DMS79 treated with DMSO at 0.1 percent for 48 hours (cell line): Measurements from ENCODE around the gene GTF2H1.

Experiments
- DNase-seq: peaks from one replicate; lab custom pipeline; 2025; lab: John Stamatoyannopoulos, UW

GTF2H1 gene

GRCh38 chr11:18321969-18322711 is at the start of gene GTF2H1, which contains the start of gene HPS5:
Gene GTF2H1, plus strand, starts transcription at chr11:18322567. Its CDS starts 10,508 bp downstream, at chr11:18333075.
Gene HPS5, minus strand, starts transcription at chr11:18322140. Its CDS starts 4,282 bp downstream, at chr11:18317858.
- DNase-seq: peak; percentile 95

DNA sequence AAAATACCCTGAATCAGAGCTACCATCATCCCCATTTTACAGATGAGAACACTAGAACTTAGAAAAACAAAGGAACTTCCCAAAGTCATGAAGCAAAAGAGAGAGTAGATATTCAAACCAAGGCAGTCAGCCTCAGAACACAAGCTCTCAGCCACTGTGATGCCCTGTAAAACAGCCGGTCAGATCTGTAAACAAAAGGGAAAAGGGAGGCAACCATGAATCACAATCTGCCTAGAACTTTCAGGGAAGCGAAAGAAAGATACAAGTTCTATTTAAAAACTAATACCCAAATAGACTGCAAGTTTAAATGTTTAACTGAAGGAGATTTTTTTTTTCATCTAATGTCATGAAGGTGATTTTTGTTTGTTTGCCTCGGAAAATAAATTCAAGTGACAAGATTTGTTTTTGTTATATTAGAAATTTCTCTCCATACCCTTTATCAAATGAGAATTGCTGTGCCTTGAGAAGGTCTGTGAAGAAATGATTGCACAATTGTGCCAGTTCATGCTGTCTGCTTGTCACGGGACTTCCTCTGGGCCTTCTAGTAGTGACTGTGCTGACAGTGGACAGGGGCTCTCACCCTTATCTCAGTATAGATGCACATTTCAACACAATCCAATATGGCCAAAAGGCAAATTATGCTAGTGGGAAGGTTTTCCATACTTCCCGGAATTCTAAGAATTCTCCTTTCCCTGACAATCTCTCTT is 44.6 kb upstream of the GTF2H1 start:
- DNase-seq: no peak

GRCh38 chr11:18280438-18281045 is 41.8 kb upstream of the GTF2H1 start:
- no peak for DNase-seq

DNA sequence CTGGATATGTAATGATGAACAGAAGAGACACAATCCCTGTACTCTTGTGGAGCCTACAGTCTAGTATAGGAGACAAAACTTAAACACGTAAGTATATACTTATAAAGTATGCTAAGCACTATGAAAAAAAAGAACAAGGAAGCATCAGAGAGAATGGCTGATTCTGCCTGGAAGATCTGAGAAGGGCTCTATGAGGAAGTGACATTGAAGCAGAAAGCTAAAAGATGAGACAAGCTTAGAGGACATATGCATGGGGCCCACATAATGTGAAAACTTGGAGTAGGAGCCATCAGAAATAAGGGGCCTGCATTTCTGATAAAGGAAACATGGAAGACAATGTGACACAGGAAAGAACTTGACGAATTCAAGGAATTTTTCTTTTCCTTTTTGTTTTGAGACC is 39.7 kb upstream of the GTF2H1 start:
- no peak for DNase-seq

DNA sequence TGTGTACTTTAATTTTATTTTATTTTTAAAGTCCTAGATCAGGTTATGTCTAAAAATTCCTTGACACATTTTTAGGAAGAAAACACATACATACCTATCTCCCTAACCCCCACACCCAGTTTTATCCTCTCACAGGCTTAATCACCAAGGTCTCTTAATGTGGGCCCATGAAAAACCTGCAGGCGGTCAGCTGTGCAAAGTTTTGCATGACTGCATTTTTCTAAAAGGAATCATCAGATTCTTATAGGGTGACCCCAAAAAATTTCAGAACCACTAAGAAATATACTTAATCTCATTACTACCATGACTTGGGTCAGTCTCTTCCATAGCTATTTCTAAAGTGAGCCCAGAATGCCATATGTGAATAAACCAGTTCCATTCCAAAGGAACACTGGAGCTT is 36.5 kb upstream of the GTF2H1 start:
- no peak for DNase-seq

- DNase-seq: no peak
Observed at GRCh38 chr11:18288911-18289310, 33.5 kb upstream of the GTF2H1 start.

DNA sequence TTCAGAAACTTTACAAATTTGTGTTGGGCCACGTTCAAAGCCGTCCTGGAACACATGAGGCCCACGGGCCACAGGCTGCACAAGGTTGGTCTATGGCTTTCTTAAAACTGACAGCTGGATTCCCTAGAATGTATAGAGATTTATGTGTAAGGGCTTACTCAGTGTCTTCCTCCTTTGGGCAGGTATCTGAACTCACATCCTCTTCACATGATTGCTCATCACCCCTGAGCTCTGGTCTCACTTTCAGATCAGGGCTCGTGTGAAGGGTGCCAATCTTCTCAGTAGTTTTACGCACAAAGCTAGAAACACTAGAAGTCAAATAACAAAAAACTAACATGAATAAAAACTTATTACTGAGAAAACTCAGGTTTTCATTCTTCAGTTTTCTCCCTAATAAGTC is 27.5 kb upstream of the GTF2H1 start:
- no peak for DNase-seq

GRCh38 chr11:18295316-18295715 is 27.1 kb upstream of the GTF2H1 start:
- DNase-seq: no peak

GRCh38 chr11:18299721-18300120 is 22.6 kb upstream of the GTF2H1 start:
- DNase-seq: no peak

GRCh38 chr11:18304745-18305144 is 17.6 kb upstream of the GTF2H1 start:
- no peak for DNase-seq

DNA sequence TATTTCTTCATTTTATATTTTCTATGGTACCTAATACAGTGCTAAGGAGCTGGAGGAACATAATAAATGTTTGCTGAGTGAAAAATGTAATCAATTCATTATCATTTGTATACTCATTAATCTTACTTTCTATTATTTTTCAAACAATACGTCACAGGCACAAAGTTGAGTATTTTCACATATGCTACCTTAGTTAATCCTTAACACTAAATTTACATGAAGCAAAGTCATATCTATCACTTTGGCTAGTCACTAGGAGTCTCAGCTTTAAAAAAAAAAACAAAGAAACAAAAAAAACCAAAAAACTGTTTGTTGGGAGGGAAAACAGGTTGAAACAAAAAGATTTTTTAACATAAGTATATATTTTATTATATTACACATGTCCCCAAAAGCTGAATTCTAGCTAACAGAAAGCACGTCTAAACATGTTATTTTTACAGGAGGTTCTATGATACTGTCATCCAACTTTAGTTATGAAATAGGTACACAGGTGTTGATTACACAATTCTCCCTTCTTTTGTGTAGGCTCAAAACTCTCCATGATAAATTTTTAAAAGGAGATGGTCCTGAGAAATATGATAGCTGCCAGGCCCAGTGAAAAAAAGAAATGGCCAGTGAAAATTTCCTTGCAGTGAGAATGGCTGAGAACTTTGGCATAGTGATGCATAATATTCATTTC is 14.8 kb upstream of the GTF2H1 start:
- no peak for DNase-seq

DNA sequence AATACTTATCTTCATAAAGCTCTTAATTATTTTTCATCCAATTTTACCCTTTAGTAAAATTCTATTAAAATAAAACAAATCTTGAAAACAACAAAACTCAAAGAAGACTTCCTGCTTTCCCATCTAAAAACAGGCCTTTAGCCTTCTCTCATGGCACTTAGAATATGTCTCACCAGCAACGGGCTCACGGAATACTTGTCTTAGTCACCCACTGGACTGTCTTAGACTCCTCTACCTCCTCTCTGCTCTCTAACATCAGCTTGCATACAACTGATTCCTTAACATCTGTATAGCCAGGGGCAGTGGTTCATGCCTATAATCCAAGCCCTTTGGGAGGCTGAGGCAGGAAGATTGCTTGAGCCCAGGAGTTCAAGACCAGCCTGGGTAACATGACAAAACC is 14.1 kb upstream of the GTF2H1 start:
- no peak for DNase-seq

- DNase-seq: no peak
Observed at GRCh38 chr11:18309691-18310090, 12.7 kb upstream of the GTF2H1 start.

GRCh38 chr11:18310800-18311340 is 11.5 kb upstream of the GTF2H1 start:
- DNase-seq: no peak

DNA sequence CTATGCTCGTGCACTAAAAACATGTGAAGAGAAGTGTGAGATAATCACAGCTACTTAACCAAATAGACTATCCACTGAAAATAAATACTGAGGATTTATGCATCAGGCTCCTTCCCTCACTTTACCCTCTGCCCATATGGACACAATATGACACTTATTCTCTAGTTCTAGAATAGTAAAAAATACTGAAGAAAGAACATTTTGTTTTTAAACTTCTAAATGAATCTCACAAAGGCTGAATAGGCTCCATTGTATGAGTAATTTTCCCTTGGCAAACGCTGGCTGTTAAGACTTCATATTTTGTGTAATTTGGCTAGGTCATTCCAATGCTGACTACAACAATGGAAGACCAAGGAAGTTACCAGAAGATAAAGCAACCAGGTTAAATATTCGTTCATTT is 10.4 kb upstream of the GTF2H1 start:
- no peak for DNase-seq

DNA sequence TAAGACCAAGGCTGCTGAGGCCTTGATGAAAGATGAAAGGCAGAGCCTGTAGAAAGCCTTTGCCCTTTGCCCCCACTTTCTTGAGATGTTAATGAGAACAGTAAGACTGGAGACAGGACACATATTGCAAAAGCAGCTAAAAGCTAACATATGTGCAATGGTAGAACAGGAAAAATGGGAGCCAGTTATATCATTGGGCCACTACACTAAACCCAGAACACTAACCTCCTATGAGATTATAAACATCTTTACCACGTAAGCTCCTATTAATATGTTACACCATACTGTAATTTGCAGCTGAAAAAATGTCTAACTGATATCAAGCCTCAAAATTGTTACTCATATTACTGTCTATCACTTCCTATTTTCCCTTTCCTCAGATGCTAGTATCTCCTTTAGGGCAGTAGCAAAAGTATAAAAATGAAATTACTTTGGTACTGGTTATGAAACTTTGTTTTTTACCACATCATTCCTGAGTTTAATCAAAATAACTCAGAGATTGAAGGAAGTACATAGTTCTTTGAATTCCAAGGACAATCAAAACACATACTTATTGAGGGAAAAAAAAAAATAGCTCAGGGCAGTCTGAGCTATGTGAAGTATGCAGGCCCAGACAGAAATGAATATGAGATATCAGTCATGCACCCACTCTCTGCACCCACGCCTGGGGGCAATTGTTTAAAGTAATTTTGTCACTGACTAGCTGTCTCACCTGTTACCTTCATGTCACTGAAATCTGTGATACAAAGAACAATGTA is 9.5 kb upstream of the GTF2H1 start:
- DNase-seq: no peak

GRCh38 chr11:18313965-18314763 is 8.2 kb upstream of the GTF2H1 start:
- DNase-seq: no peak

DNA sequence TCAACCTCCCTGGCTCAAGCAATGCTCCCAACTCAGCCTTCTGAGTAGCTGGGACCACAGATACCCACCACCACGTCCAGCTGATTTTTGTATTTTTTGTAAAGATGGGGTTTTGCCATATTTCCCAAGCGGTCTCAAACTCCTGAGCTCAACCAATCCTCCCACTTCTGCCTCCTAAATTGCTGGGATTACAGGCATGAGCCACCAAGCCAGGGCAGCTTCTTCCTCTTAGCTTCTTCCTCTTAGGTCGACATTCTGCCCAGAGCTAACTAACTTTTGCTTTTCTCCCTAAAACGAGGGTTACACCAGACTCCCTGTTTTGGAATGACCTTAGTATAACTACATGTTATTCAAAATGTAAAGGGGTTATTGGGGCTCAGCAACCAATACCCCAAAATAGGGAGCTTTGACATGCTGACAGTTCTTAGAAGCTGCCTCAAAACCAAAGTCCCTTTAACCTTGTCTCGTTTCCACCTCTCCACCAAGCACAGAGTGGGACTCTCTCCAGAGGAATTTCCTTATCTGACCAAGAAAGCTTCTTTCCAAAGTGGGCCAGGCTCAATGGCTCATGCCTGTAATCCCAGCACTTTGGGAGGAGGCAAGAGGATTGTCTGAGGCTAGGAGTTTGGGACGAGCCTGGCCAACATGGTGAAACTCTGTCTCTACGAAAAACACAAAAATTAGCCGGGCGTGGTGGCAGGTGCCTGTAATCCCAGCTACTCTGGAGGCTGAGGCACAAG is 7.4 kb upstream of the GTF2H1 start:
- no peak for DNase-seq

DNA sequence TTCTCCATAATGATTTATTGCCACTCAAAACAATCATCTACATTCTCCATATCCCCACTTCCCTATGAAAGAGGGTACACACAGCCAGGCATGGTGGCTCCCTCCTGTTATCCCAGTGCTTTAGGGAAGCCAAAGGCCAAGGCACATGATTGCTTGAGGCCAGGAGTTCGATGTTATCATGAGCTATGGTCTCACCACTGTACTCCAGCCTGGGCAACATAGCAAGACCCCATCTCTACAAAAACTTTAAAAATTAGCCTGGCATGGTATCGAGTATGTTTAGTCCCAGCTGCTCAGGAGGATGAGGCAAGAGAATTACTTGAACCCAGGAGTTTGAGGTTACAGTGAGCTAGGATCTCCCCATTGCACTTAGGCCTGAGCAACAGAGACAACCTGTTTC is 6.5 kb upstream of the GTF2H1 start:
- DNase-seq: no peak

GRCh38 chr11:18317551-18317950 is 4.8 kb upstream of the GTF2H1 start:
- no peak for DNase-seq
